Spleen (tissue), 7 donors: ENCODE results near the gene EEIG1.

Experiments used
- CTCF ChIP-seq, 11 experiments: fragments of 200-600 bp in 7 of 11; fragments of 450-650 bp in 4 of 11; sonication (generic) in 4 of 11; IDR thresholded peaks in 8 of 11; conservative IDR thresholded peaks in 3 of 11; 1 replicate in 7 of 11; 2 replicates in 4 of 11; pipeline versions ENCODE4 v1.4.0 to v1.8.0; 2016 to 2021; ENCODE audit warnings: antibody characterized with exemption in 11 of 11, inconsistent platforms in 4 of 11, mild to moderate bottlenecking in 1 of 11
- POLR2AphosphoS5 ChIP-seq, 3 donors: sonication (generic); formaldehyde crosslinking; IDR thresholded peaks; one replicate each; pipeline ENCODE4 v1.5.1; 2017; ENCODE audit warnings: antibody characterized with exemption in 3 of 3
- donor health status: DM: no; HTN: no; CAD: no; lungs with moderate emphysema.
- donor health status: DM: no; HTN: no; CAD: no.
- donor health status: DM: no; HTN: no; CAD: no.

DNA sequence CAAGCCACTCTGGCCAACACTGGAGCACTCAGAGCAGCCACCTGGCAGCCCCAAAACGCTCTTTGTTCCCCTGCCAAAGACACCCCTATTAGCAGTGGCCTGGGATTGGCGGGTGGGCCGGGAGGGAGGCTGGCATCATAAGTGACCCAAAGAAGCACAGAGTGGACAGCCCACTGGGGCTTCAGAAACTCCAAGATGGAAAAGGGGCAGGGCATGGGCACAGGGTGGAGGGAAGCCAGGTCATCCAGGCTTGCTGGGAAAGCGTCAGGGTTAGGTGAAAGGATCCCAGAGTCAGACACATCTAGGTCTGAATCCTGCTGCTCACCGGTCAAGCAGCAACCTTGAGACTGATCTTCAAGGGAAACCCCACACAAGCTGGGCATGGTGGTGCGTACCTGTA is 14.8 kb downstream of the EEIG1 start:
- TF ChIP-seq CTCF (IDR thresholded peaks at IDR 0.05 in 8 of 11, conservative IDR thresholded peaks at IDR 0.05 in 3 of 11) = no peak
- TF ChIP-seq POLR2AphosphoS5 (IDR thresholded peaks at IDR 0.05) = no peak
